GM03348 (cell line): Measurements from ENCODE around the gene SKAP1.
"Not testable (repeated sequence)": the region's sequence is repeated elsewhere in the genome, so short reads cannot be mapped to it uniquely, and the experiment has no call there.

ENCODE experiments used
- DNase-seq: peaks from one replicate; pipeline ENCODE4 v3.0.0; 2012; ENCODE audit warnings: low spot score

The SKAP1 gene

DNA sequence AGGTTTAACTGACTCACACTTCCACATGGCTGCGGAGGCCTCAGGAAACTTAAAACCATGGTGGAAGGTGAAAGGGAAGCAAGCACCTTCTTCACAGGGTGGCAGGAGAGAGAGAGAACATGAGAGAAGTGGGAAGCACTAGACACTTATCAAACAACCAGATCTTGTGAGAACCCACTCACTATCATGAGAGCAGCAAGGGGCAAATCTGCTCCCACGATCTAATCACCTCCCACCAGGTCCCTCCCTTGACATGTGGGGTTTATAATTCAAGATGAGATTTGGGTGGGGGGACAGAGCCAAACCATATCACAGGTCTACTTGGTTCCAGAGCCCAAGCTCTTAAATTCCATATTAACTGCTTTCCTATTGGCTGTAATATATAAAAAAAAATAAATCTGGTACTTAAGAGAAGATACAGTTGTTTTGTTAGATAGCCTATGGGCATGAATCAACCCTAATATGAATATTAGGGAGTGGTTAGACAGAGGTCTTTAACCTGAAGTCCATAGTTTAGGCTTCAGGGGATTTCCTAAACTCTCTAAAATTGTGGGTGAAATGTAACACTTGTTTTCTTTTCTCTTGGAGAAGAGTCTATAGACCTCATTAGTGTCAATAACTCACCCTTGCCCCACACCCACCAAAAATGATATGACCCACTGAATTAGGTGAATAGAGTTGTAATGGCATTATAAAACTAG is 56.7 kb downstream of the SKAP1 start:
- DNase-seq: no peak

DNA sequence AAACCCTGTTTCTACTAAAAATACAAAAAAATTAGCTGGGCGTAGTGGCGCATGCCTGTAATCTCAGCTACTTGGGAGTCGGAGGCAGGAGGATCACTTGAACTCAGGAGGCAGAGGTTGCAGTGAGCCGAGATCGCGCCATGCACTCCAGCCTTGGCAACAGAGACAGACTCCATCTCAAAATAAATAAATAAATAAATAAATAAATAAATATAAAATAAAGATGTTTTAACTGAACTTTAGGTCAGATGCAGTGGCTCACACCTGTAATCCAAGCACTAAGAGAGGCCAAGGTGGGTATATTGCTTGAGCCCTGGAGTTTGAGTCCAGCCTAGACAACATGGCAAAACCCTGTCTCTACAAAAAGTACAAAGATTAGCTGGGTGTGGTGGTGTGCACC is 61.0 kb downstream of the SKAP1 start:
- not testable (repeated sequence) for DNase-seq

DNA sequence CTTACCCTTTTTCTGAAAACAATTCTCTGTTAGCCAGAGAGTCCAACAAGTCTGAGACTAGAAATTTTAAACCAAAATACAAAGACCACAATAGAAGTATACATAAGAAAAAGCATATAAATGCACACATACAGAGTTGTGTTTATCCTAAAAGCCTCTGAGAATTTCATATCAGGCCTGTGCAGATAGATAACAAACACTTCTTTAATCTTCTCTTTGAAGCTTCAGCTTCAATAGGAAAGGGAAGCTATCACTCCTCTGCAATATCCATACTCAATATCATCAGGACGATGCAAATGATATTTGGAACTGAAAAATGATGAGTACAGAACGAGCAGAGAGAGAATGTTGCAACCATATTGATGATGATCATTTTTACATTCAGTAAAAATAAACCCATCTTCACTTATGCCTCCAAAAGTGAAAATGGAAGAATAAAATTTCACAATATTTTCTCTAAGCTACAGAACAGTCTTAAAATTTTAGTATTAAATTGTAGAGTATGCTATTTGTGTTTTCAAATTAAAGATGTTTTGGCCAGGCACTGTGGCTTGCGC is 61.6 kb downstream of the SKAP1 start:
- no peak for DNase-seq

DNA sequence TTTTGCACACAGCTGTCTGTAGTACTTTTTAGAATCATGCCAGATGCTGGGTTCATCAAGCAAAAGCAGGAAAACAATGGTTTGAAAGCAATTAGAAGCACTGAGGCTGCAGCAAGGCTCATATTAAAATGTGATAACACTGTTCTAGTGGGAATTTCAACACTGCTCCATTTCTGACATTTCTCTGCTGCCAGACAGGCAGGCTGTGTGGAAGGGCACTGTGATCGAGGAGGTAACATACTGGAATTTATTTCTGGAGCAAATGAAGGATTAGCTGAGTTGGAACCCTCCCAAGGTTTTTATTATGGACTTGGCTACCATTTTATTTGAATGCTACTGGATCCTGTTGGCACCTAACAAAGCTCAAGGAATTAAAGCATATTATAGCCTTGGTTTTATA is 66.9 kb downstream of the SKAP1 start:
- DNase-seq: no peak

DNA sequence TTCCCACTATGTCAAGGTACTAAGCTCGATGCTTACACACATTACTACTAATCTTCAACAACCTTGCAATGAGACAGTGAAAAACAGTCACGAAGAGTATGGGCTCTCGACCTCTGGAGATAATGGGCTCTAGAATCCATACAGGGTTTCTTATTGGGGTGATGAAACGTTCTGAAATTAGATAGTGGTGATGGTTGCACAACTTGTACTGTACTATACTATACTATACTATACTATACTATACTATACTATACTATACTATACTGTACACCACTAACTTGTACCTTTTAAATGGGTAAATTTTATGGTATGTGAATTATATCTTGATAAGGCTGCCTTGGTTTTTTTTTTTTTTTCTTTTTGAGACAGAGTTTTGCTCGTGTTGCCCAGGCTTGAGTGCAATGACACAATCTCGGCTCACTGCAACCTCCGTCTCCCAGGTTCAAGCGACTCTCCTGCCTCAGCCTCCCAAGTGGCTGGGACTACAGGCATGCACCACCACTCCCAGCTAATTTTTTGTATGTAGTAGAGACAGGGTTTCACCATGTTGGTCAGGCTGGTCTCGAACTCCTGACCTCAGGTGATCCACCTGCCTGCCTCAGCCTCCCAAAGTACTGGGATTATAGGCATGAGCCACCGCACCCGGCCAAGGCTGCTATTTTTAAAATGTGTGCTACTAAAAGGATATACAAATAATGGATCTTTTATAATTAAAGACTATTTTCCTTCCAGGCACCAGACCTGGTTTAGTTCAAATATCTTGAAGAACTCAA is 69.0 kb downstream of the SKAP1 start:
- DNase-seq: not testable (repeated sequence)

DNA sequence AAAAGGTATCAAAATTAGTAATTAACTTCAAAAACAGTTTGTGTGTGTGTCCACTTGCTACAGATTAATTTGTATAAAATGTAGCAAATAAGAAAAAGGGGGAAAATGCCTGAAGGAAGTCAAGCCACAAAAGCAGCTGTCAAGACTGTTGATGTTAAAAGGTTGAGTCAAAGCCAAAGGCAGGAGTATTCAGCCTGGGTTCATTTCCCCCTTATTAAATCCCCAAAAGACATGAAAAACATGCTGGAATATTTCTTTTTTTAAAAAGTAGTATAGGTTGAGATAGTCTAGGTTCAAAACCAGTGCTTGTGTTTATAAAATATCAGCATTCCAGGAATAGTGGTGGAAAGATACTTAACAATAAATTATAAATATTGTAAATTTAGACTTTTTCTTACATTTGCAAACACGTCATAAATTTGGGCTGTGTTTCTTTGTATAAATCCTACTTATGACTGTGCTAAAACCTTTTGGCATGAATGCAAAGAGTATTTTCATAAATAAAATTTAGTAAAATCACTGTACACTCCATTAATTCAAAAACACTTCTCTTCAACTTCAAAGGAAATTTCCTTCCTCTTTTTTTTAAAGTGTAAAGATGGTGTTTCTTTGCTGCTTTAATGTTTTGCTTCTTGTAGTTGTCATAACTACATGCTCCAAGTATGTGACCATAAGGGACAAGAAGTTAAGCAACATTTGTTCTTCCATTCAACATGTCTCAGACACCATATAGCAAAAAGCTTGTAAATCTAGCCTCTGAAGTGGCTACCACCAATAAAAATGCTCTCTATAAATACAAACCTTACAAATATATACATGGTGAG is 72.0 kb downstream of the SKAP1 start:
- no peak for DNase-seq

DNA sequence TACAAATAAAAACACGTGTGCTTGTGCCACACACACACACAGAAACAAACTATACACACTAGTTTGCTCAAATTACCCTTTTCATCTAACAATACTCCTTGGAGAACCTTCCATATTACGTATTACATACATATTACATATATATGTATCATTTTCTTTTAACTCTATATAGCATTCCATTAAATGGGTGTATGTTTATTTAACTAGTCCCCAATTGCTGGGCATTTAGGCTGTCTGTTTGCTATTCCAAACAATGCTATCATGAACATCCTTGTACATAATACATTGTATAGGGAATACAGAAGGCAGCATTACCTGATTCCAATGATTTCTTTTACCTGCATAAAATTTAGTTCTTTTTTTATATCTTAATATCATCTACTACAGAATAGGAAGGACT is 73.1 kb downstream of the SKAP1 start:
- no peak for DNase-seq

DNA sequence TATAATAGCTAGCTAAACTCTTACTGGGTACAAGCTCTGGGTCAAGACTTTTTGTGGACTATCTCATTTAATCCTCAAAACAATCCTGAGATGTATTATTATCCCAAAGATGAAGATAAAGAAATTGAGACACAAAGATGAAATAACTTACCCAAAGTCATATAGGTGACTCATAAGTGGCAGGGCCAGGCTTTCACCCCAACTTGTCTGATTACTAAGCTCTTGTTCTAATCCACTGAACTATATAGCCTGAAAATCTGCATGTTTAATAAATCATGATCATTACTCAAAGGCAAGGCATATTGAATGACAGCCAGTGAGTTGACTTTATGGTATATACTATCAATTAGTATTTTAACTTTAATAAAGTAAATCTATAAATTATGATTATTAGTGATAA is 77.4 kb downstream of the SKAP1 start:
- peak; percentile 19 for DNase-seq

DNA sequence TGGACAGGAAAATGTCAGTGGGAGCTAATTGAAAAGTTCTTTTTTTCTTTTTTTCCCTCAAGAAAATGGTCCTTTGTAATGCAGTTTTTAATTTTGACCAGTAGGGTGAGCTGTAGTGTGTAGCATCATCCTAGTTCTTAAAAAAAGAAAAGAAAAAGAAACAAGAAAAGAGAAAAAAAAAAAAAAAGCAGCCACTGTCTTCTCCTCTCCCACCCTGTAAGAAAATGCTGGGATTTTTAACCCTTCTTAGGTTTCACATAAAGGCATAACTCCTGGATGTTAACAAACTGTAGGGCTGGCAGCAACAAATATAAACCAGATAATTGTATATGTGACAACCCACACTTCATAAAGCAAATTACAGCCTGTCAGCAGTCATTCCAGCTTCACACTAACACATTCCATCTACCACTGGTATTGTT is 78.1 kb downstream of the SKAP1 start:
- DNase-seq: peak; percentile 65

DNA sequence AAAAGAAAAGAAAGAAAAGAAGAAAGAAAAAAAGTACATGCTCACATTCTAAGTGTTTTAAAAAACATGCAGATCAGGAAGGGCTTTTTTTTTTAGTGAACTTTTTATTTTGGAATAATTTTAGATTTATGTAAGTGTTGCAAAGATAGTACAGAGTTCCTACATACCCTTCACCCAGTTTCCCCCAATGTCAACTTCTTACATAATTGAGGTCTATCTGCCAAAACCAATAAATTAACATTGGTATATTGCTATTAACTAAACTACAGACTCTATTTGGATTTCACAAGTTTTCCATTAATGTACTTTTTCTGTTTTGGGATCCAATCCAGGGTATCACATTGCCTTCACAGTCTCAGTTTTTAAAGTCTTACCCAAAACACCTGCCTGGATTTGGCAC is 81.7 kb downstream of the SKAP1 start:
- no peak for DNase-seq

DNA sequence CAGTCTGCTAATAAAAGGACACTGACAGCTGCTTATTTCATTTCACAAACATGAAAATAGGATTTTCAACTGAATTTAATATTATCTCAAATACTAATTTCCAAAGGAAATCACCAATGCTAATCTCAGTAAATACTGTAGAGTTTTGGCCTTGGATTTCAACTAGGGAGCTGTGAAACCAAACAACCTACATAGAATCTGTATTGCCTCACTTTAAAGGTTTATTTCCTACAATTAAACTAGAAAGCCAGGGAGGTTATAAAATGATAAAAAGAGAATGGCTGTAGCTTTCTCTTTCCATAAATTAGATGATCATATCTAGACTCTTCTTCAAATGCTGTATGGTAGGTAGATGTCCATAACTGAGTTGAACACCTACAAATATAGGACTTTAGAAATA is 82.8 kb downstream of the SKAP1 start:
- no peak for DNase-seq

DNA sequence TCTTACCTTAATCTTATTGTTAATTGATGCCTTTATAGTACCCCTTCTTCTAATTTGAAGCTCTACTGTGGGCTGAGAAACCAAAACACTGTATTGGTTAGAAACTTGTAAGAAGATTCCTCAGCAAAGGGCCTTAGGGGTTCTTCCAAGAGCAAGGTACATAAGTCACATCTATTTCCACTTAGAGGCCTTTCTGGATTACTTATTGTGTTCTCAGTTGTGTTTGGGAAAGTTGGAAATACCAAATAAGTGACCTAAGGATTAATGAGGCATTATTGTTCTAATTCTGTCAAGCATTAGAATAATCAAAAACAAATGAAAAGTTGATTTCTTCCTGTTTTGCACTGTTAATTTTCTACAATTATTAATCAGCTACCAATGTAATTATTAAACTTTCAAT is 85.8 kb downstream of the SKAP1 start:
- DNase-seq: no peak

DNA sequence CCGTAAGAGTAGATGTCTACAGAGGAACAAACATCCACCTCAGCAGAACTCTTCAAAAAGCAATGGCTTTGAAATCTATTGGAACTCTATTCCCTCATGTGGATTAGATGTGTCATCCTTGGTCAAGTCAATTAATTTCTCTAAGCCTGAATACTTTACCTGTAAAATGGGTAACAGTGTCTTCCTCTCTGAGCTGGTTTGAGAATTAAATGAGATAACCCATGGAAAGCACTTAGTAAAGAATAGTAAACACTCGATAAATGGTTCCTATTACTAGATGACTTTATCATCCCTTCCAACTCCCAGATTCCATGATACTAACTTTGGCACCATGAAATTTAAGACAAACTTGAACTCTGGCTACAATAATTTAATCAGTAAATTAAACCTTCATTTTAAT is 89.1 kb downstream of the SKAP1 start:
- no peak for DNase-seq

DNA sequence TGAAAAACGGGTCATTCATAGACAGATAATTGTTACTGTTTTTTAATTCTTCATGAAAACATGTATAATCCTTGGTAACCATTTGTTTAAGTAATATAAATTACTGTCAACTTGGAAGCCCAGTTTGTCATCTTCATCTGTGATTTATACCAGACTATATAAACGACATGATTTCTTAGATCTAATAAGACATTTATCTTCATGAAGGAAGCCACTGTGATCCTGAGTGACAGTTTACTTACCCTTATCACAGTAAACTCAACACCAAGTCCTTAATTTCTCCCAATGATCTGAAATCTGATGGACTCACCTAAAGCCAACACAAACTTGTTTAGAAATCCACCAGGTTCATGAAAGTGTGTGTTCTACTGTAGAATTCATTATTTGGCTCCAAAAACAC is 91.3 kb downstream of the SKAP1 start:
- no peak for DNase-seq

DNA sequence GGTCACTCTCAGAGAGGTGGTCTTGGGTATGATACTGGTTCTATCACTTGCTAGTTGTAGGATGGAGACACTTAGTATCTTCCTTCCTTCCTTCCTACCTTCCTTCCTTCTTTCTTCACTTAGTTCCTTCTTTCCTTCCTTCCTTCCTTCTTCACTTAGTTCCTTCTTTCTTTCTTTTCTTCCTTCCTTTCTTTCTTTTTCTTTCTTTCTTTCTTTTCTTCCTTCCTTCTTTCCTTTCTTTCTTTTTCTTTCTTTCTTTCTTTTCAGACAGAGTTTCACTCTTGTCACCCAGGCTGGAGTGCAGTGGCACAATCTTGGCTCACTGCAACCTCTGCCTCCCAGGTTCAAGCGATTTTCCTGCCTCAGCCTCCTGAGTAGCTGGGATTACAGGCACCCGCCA is 92.1 kb downstream of the SKAP1 start:
- DNase-seq: not testable (repeated sequence)

DNA sequence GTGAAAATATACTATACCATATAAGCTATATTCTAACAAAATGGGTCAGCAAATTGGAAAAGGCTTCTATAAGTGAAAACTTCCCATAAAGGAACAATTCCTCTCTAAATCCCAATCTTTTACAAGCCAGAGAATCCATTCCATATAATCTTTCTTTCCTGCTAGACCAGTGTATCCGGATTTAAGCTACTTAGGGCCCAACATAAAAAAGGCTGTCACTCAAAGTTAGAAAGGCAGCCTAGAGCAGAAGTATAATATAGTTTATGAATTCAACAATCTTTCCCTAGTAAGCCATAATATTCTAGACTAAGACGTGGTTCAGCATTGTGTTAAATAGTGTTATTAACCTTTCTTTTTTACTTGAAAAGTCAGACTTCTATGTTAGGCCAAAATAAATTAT is 93.0 kb downstream of the SKAP1 start:
- DNase-seq: no peak

DNA sequence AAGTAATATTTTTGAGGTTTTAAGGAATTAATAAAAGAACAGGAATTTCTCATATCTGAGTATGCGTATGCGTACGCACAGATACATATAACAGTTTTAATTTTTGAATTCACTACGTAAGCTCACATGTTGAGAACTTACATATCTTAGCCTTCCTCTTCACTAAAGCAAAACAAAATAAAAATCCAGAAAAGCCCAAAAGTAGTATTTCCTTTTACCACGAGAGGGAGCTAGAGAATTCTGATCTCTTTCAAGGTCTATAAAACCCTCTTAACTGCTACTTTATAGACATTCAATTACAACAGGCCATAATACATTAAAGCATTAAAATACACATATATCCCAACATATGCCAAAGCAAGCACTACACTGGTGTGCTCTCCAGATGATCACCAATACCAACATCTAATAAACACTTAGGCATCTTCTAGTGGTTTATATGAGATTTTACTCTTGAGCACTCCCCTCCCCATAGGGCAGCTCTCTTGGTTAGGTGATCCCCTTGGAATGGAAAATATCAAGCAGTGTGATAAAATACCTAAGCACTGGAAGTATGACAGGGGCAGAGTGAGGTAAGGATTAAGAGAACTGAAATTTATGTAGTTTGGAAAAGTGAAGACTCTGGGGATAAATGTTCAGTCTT is 94.0 kb downstream of the SKAP1 start:
- peak; percentile 40 for DNase-seq

DNA sequence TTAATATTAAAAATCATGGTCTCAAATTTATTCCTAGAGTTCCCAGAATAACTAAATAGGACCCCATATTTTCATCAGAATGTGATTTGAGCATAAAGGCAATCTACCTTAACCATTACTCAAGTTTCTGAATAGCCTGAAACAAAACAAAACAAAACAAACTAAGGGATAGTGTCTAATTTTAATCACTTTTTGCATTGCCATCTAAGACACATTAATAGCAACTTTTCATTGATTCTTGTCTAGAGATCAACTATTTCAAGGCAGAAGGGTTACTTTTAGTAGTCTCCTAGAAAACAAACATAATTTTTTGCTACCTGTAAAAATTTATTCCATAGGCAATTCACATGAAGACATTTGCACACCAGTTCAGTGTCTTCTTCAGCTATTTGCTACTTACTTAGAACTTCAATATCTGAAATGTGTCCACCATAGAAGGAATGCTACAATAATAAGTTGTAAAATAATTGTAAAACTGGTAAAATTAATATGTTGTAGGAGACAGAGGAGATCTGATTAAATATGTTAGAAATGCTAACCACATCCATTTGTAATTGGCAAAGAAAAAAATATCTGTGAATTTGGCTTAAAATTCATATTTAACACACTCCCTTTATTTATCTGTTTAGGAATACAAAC is 94.7 kb downstream of the SKAP1 start:
- DNase-seq: no peak

DNA sequence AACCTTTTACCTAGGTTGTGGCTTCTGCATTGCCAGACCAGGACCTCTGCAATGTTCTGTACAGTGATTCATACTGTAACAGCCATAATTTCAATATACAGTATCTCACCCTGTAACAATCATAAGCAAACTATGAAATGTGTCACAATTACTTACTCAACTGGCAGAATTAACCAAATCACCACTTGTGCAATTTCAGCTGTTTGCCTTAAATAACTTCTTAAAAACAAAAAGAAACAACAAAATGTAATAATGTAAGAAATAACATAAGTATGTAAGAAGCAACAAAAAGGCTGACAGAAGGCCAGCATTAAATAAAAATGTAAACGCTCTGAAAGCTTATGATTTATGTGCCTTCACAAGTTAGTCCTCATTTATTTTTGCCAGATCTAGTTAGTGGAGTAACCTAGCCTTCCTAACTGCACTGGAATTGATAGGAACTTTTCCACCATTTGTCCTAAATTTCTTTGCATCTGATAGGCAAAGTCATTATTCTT is 96.9 kb downstream of the SKAP1 start:
- peak; percentile 55 for DNase-seq

DNA sequence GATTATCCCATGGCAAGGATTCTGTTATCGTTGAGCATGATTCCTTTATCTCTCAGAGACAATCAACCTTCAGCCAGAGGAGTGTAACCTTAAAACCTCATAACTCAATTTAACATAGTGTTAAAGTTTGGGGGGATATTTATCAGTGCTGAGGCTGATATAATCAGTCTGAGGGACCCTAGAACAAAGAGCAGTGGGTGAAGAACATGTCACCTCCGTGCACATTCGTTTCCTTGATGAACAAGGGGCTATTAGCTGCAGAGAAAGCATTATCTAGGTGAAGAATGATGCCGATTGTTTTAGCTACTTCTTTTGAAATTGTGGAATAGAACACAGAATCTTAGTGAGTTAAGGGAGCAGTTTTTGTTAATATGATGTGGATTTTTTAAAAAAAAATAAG is 99.1 kb downstream of the SKAP1 start:
- no peak for DNase-seq

DNA sequence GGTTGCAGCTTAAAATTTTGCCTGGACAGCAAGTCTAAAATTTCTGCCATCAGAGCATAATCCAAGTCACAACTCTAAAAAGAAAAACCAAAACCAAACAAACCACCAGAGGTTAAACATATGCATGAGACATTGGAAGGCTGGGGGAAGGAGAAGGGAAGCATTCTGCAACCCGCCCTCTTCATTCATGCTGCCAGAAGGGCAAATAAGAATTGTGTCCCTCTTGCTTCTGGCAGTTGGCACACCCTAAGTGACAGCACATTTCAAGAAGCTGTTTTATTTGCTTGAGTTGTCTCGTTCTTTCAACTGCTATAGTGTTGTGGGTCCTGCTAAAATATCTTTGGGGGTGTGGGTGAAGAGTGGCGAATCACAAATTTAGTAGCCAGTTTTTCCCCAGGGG is 99.6 kb downstream of the SKAP1 start:
- DNase-seq: no peak
